Measurements from ENCODE around the gene PTPN4.
"Not testable (repeated sequence)": the region's sequence is repeated elsewhere in the genome, so short reads cannot be mapped to it uniquely, and the experiment has no call there.

The PTPN4 gene

GRCh38 chr2:119958670-119959268 lies 199.0 kb downstream of the PTPN4 start:
- DNase-seq, result peak; percentile 5

GRCh38 chr2:119960821-119961220 lies 201.1 kb downstream of the PTPN4 start:
- no peak for DNase-seq

DNA sequence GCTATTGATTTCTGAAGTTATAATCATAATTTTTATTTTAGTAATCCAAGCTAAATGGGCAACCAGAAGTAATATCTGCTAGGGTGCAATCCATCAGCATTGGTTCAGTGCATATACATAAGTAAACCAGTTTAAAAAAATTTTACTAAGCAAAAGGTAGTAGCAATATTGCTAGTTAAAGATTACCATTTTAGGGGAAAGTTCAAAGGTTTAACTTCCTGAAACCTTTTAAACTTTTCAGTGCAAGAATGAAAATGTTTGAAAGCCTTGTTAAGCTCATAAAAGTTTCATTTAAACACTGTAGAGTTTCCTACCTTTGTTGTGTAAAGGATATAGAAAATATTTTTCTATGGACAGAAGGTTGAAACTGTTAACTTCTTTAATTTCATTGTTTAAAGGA lies 222.2 kb downstream of the PTPN4 start:
- DNase-seq, result no peak

- DNase-seq, result no peak
Observed at GRCh38 chr2:119982506-119982905, 222.8 kb downstream of the PTPN4 start.

GRCh38 chr2:119983108-119983507 lies 223.4 kb downstream of the PTPN4 start:
- no peak for DNase-seq

- no peak for DNase-seq
Observed at GRCh38 chr2:119996148-119996547, 236.4 kb downstream of the PTPN4 start.

DNA sequence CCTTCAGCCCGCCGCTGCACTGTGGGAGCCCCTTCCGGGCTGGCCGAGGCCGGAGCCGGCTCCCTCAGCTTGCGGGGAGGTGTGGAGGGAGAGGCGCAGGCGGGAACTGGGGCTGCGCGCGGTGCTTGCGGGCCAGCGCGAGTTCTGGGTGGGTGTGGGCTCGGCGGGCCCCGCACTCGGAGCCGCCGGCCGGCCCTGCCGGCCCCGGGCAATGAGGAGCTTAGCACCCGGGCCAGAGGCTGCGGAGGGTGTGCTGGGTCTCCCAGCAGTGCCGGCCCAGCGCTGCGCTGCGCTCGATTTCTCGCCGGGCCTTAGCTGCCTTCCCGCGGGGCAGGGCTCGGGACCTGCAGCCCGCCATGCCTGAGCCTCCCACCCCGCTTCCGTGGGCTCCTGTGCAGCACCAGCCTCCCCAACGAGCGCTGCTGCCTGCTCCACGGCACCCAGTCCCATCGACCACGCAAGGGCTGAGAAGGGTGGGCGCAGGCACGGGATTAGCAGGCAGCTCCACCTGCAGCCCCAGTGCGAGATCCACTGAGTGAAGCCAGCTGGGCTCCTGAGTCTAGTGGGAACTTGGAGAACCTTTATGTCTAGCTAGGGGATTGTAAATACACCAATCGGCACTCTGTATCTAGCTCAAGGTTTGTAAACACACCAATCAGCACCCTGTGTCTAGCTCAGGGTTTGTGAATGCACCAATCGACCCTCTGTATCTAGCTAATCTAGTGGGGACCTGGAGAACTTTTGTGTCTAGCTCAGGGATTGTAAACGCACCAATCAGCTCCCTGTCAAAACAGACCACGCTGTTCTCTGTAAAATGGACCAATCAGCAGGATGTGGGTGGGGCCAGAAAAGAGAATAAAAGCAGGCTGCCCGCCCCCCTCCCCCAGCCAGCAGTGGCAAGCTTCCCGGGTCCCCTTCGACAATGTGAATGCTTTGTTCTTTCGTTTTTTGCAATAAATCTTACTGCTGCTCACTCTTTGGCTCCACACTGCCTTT lies 237.5 kb downstream of the PTPN4 start:
- not testable (repeated sequence) for DNase-seq

DNA sequence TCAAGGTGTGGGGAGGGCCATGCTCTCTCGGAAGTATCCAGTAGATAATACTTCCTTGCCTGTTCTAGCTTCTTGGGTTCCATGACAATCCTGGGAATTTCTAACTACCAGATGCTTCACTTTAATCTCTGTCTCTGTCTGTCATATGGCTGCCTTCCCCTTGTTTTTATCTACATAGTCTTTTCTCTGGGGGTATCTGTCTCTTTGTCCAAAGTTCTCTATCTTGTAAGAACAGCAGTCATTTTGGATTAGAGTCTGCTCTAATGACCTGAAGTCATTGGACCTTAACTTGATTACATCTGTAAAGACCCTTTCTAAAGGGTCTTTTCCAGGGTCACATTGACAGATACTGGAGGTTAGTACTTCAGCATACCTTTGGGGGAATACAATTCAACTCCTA lies 241.7 kb downstream of the PTPN4 start:
- no peak for DNase-seq

DNA sequence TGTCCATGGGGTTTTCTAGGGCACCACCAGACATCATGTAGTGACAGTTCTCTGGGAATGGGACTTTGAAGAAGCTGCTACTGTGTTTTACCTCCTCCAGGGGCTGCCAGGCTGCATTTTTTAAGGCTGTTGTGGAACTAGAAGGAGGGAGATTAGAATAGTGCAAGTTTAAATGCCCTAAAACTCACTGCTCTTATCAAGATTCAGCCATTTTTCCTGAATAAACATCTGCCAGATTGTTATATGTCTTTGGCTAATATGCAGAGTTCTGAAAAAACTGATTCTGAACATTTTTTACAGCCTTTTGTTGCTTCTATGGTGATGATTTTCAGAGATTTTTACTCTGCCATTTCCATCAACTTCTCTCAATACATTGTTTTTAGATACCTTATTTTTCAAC lies 244.5 kb downstream of the PTPN4 start:
- DNase-seq, result no peak

DNA sequence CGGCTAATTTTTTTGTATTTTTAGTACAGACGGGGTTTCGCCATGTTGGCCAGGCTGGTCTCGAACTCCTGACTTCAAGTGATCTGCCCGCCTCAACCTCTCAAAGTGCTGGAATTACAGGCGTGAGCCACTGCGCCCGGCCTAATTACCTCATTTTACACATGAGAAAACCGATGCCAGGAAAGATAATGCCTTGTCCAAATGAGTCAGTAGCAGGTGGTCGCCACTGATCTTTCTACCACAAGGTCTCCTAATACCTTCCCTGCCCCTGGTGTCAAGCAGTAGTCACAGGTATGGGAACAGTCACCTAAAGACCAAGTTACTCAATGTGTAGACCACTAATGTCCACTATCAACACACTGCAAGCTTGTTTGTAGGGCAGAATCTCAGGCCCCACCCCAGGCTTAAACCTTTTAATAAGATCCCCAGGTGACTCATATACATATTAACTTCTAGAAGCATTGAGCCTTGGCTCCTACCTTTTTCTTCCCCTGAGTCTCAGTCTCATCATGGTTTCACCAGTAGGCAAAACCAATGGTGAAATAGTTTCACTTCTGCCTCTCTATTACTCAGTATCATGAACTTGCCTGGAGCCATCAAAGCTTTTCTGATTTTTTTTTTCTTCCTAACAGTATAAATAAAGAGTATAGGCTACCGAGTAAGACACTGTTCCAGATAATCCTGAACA lies 246.3 kb downstream of the PTPN4 start:
- no peak for DNase-seq

GRCh38 chr2:120007851-120008250 lies 248.1 kb downstream of the PTPN4 start:
- no peak for DNase-seq

GRCh38 chr2:120012363-120012762 lies 252.6 kb downstream of the PTPN4 start:
- DNase-seq, result no peak

DNA sequence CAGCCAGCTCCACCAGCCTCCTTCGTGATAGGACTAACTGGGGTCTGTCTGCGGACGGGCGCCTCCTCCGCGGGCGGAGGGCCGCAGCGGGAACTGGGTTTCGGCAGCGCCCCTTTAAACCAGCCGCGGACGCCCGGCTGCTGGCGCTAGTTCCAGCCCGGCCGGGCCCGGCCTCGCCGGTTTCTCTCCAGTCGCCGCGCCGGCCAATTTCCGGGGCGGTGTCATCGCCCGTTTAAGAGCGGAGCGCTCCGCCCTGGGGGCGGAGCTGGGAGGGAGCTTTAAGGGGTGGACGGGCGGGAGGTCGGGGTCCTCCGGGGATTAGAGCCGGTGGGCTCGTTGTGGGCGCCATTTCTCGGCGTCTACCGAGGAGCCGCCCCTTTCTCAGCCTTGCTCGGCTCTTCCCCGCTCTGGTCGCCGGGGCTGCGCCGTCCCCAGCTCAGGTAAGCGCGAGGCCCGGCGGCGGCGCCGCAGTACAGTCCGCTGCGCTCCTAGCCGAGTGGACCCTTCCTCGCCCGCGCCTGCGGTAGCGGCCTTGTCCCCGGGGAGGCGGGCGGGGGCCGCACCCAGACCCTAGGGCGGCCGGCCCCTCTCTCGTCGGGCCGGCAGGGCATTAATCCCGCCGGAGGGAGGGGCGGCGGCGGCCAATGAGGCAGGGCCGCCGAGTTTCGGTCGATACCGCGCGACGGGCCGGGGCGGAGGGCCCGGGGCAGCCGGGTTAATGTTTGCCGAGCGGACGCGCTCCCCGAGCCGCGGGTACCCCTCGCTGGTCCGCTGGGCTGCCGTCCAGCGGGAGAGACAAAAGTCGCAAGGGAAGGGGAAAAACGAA lies 253.3 kb downstream of the PTPN4 start, which contains the start of gene EPB41L5:
EPB41L5 (plus strand) TSS at position 307 of the 826 bp plus-strand sequence. CDS start 6,008 bp downstream, outside the sequence.
- DNase-seq, result peak; percentile 74

DNA sequence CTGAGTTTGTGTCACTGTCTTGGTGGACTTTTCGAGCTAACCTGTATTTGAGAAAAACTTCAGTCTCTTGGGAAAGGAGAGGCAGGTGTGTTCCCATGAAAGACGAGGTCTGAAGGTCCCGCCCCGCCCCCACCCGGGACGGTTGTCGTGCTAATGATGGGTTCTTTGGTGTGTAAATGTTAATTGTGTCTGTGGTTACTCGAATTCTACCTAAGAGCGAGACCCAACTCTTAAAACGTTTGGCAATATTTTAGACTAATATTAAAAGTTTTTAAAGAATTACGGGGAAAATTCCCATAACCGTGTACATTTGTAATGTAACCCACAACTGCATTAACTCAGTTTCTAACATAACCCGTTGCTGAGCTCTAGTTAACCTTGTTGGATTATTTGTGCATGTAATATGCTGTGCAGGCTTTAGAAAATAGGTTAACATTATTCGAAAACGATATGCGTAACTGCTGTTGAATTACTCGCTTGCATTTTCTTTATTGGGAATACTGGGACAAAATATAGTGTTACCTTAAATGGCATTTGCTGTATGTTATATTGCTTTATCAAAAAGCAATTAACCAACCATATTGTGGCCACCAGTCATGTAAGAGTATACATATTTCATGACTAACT lies 254.0 kb downstream of the PTPN4 start:
- DNase-seq, result no peak

- peak; percentile 22 for DNase-seq
Observed at GRCh38 chr2:120014226-120014980, 254.7 kb downstream of the PTPN4 start.

DNA sequence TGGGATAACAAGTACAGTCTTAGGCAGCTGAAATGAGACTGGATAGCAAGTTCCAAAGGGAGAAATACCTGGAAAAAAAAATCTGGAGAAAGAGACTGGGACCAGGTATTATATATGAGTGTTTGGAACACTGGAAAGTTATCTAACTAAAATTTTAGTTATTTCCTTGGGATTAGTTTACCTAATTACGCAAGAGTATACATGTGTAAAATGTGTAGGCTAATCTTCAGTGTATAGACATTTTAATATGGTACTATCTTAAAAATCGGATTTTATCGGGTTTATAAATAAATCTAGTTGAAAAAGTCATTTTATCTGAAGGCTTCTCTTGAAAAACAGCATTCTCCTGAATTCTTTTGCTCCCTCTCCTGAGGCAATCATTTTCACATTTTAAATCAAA lies 257.1 kb downstream of the PTPN4 start:
- no peak for DNase-seq

DNA sequence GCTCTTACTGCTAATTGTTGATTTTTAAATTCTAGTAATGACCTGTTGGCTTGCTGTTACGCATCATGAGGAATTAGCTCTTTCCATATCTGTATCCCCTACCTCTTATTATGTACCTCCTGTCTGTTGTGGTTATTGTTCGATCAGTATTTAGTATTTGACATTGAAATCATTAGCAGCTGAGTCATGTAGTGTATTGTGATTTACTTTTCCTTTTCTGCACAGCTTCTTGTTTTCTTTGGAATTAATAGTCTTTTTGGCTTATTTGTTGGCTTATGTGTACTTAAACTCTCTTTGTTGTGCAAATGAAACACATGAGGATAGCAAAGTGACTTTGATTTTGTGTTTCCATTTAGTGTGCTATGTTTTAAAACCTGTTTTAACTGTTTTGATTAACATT lies 257.5 kb downstream of the PTPN4 start:
- DNase-seq, result no peak

DNA sequence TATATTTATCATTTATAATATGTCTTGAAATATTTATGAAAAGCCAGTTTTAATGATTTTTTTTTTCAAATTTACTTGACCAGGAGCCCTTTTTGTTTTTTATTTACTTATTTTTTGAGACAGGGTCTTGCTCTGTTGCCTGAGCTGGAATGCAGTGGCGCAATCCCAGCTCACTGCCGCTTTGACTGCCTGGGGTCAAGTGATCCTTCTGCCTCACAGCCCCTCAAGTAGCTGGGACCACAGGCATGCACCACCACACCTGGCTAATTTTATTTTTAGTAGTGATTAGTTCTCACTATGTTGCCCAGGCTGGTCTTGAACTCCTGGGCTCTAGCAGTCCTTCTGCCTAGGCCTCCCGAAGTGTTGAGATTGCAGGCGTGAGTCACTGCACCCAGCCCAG lies 258.8 kb downstream of the PTPN4 start:
- no peak for DNase-seq

GRCh38 chr2:120020554-120020953 lies 260.8 kb downstream of the PTPN4 start:
- no peak for DNase-seq

- not testable (repeated sequence) for DNase-seq
Observed at GRCh38 chr2:120022505-120022904, 262.8 kb downstream of the PTPN4 start.

DNA sequence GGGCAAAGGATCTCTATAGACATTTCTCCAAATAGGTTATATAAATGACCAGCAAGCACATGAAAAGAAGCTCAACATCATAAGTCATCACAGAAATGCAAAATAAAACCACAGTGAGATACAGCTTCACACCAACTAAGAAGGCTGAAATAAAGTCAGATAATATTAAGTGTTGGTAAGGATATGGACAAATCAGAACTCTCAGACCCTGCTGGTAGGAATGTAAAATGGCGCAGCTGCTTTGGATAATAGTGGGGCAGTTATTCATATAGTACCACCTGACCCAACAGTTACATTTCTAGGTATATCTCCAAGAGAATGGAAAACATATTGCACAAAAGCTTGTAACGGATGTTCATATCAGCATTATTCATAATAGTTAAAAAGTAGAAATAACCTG lies 267.2 kb downstream of the PTPN4 start:
- no peak for DNase-seq

Measured in kidney glomerular epithelial cell (primary cell).